Measurements from ENCODE around the gene EID1. TPM values are rescaled to one million over a fixed set of nuclear protein-coding genes. Genes with fewer than 3 reads are reported as not detected.
A peak's percentile ranks its signal among the peaks of the same experiment; 100 is the strongest.

The EID1 gene
- total RNA-seq, 2 experiments from 2014 or later, result 73.6 to 82.5 TPM

GRCh38 chr15:48855501-48856440 lies 22.2 kb upstream of the EID1 start:
- peaks cover 4% of the 10 kb centered on the region for H3K27me3 Mint-ChIP-seq
- POLR2A ChIA-PET, result no interaction called here
- H3K4me1 Mint-ChIP-seq, result no peaks in the 10 kb centered on the region
- intact Hi-C loops (cut with DNase I, micrococcal nuclease), result no loop called here
- DNase-seq, result no peak
- no peaks in the 10 kb centered on the region for H3K36me3 Mint-ChIP-seq (ENCODE audit: low read depth)
- CTCF ChIA-PET, result interaction anchor here (7.4 kb wide), 1 partner anchor 119 kb away, joined by 76 read pairs; no protein-coding TSS in a partner anchor
- ATAC-seq, result no peak
- H3K27ac Mint-ChIP-seq, result no peak overlapping the region
- no peaks in the 10 kb centered on the region for H3K9me3 Mint-ChIP-seq (ENCODE audit: low read depth)
- H3K4me3 Mint-ChIP-seq, result no peak overlapping the region

- no peak for DNase-seq
- no peak overlapping the region for H3K27ac Mint-ChIP-seq
- ATAC-seq, result no peak
- H3K9me3 Mint-ChIP-seq (ENCODE audit: low read depth), result no peaks in the 10 kb centered on the region
- POLR2A ChIA-PET, result no interaction called here
- intact Hi-C loops (cut with DNase I, micrococcal nuclease), result no loop called here
- CTCF ChIA-PET, result interaction anchor here (2.5 to 7.4 kb wide), 2 partner anchors 11 to 118 kb away, joined by 9 to 76 read pairs; no protein-coding TSS in a partner anchor
- peaks cover 4% of the 10 kb centered on the region for H3K27me3 Mint-ChIP-seq
- H3K4me3 Mint-ChIP-seq, result no peak overlapping the region
- H3K36me3 Mint-ChIP-seq (ENCODE audit: low read depth), result no peaks in the 10 kb centered on the region
- H3K4me1 Mint-ChIP-seq, result no peaks in the 10 kb centered on the region
Measured at GRCh38 chr15:48856942-48857341, 21.0 kb upstream of the EID1 start.

- peak; percentile 10 for DNase-seq
- Mint-ChIP-seq H3K4me3 (no peak overlapping the region), H3K9me3 (ENCODE audit: low read depth) (no peaks in the 10 kb centered on the region), H3K27me3 (peaks cover 4% of the 10 kb centered on the region), H3K27ac (no peak overlapping the region), H3K4me1 (peaks cover 6% of the 10 kb centered on the region), H3K36me3 (ENCODE audit: low read depth) (no peaks in the 10 kb centered on the region)
- ChIA-PET POLR2A (no interaction called here), CTCF (interaction anchor here (1.7 to 7.4 kb wide), 3 partner anchors 10 to 116 kb away, joined by 5 to 76 read pairs (median 9); no protein-coding TSS in a partner anchor)
- intact Hi-C loops (cut with DNase I, micrococcal nuclease), result no loop called here
- peak; percentile 21 for ATAC-seq
Measured at GRCh38 chr15:48858401-48858800, 19.5 kb upstream of the EID1 start.

GRCh38 chr15:48859426-48859825 lies 18.5 kb upstream of the EID1 start:
- H3K27ac Mint-ChIP-seq, result no peak overlapping the region
- peaks cover 4% of the 10 kb centered on the region for H3K27me3 Mint-ChIP-seq
- intact Hi-C loops (cut with DNase I, micrococcal nuclease), result no loop called here
- ChIA-PET POLR2A (no interaction called here), CTCF (interaction anchor here (0.6 to 7.4 kb wide), 11 partner anchors 9 to 563 kb away, joined by 3 to 76 read pairs (median 4); partner anchors contain the start of genes CEP152 and FGF7)
- H3K4me3 Mint-ChIP-seq, result no peak overlapping the region
- H3K4me1 Mint-ChIP-seq, result peaks cover 6% of the 10 kb centered on the region
- H3K36me3 Mint-ChIP-seq (ENCODE audit: low read depth), result no peaks in the 10 kb centered on the region
- no peak for ATAC-seq
- DNase-seq, result no peak
- no peaks in the 10 kb centered on the region for H3K9me3 Mint-ChIP-seq (ENCODE audit: low read depth)

- ATAC-seq (peak; percentile 59), DNase-seq (peak; percentile 58)
- H3K27ac Mint-ChIP-seq, result no peak overlapping the region
- H3K4me3 Mint-ChIP-seq, result no peak overlapping the region
- POLR2A ChIA-PET, result interaction anchor here (0.8 to 1.5 kb wide), 2 partner anchors 16 to 114 kb away, joined by 3 to 4 read pairs; partner anchors contain the start of gene EID1
- H3K27me3 Mint-ChIP-seq, result peaks cover 3% of the 10 kb centered on the region
- intact Hi-C loops (cut with DNase I, micrococcal nuclease), result loop anchor here (1.0 to 5.0 kb wide), 11 partner anchors 67 to 1283 kb away; partner anchors contain the start of genes SECISBP2L (in 2 of the 2) and FGF7 (in 1 of the 2)
- no peaks in the 10 kb centered on the region for H3K9me3 Mint-ChIP-seq (ENCODE audit: low read depth)
- CTCF ChIA-PET, result interaction anchor here (0.6 to 7.4 kb wide), 36 partner anchors 8 to 1283 kb away, joined by 3 to 76 read pairs (median 4); partner anchors contain the start of genes CEP152, FGF7 and SHC4
- peaks cover 6% of the 10 kb centered on the region for H3K4me1 Mint-ChIP-seq
- H3K36me3 Mint-ChIP-seq (ENCODE audit: low read depth), result no peaks in the 10 kb centered on the region
Measured at GRCh38 chr15:48861813-48862431, 16.0 kb upstream of the EID1 start.

GRCh38 chr15:48862705-48863104 lies 15.2 kb upstream of the EID1 start:
- intact Hi-C loops (cut with DNase I, micrococcal nuclease), result loop anchor here (1.0 to 5.0 kb wide), 9 partner anchors 66 to 1283 kb away; partner anchors contain the start of genes SECISBP2L (in 2 of the 2) and FGF7 (in 1 of the 2)
- peak; percentile 75 for ATAC-seq
- H3K9me3 Mint-ChIP-seq (ENCODE audit: low read depth), result no peaks in the 10 kb centered on the region
- no peak overlapping the region for H3K4me3 Mint-ChIP-seq
- H3K36me3 Mint-ChIP-seq (ENCODE audit: low read depth), result no peaks in the 10 kb centered on the region
- H3K4me1 Mint-ChIP-seq, result peaks cover 6% of the 10 kb centered on the region
- H3K27ac Mint-ChIP-seq, result no peak overlapping the region
- peak; percentile 35 for DNase-seq
- H3K27me3 Mint-ChIP-seq, result peaks cover 3% of the 10 kb centered on the region
- ChIA-PET CTCF (interaction anchor here (1.0 to 7.4 kb wide), 13 partner anchors 12 to 1283 kb away, joined by 3 to 76 read pairs (median 7); partner anchors contain the start of genes CEP152 and FGF7), POLR2A (no interaction called here)

- no peak for ATAC-seq
- H3K4me3 Mint-ChIP-seq, result no peak overlapping the region
- H3K4me1 Mint-ChIP-seq, result peaks cover 6% of the 10 kb centered on the region
- ChIA-PET POLR2A (no interaction called here), CTCF (interaction anchor here (1.2 to 2.2 kb wide), 3 partner anchors 11 to 1279 kb away, joined by 3 to 9 read pairs (median 4); no protein-coding TSS in a partner anchor)
- H3K27me3 Mint-ChIP-seq, result peaks cover 7% of the 10 kb centered on the region
- no peak for DNase-seq
- no peaks in the 10 kb centered on the region for H3K36me3 Mint-ChIP-seq (ENCODE audit: low read depth)
- intact Hi-C loops (cut with DNase I, micrococcal nuclease), result no loop called here
- H3K27ac Mint-ChIP-seq, result no peak overlapping the region
- H3K9me3 Mint-ChIP-seq (ENCODE audit: low read depth), result no peaks in the 10 kb centered on the region
Measured at GRCh38 chr15:48865370-48866079, 12.4 kb upstream of the EID1 start.

GRCh38 chr15:48866141-48866563 lies 11.8 kb upstream of the EID1 start:
- ChIA-PET CTCF (interaction anchor here (0.7 to 1.2 kb wide), 2 partner anchors 10 to 70 kb away, joined by 3 read pairs; no protein-coding TSS in a partner anchor), POLR2A (no interaction called here)
- intact Hi-C loops (cut with DNase I, micrococcal nuclease), result no loop called here
- no peak overlapping the region for H3K27ac Mint-ChIP-seq
- H3K27me3 Mint-ChIP-seq, result peaks cover 8% of the 10 kb centered on the region
- DNase-seq (no peak), ATAC-seq (no peak)
- H3K9me3 Mint-ChIP-seq (ENCODE audit: low read depth), result no peaks in the 10 kb centered on the region
- peaks cover 6% of the 10 kb centered on the region for H3K4me1 Mint-ChIP-seq
- H3K36me3 Mint-ChIP-seq (ENCODE audit: low read depth), result no peaks in the 10 kb centered on the region
- no peak overlapping the region for H3K4me3 Mint-ChIP-seq

- Mint-ChIP-seq H3K4me1 (no peaks in the 10 kb centered on the region), H3K9me3 (ENCODE audit: low read depth) (no peaks in the 10 kb centered on the region), H3K27me3 (peaks cover 20% of the 10 kb centered on the region), H3K36me3 (ENCODE audit: low read depth) (no peaks in the 10 kb centered on the region), H3K27ac (no peak overlapping the region), H3K4me3 (no peak overlapping the region)
- CTCF ChIA-PET, result interaction anchor here (0.7 to 3.8 kb wide), 5 partner anchors 10 to 107 kb away, joined by 3 to 14 read pairs (median 6); partner anchors contain the start of gene EID1
- POLR2A ChIA-PET, result no interaction called here
- ATAC-seq (no peak), DNase-seq (no peak)
- intact Hi-C loops (cut with DNase I, micrococcal nuclease), result no loop called here
Measured at GRCh38 chr15:48868023-48868422, 9.9 kb upstream of the EID1 start.

GRCh38 chr15:48868536-48868935 lies 9.4 kb upstream of the EID1 start:
- H3K4me3 Mint-ChIP-seq, result no peak overlapping the region
- no peak overlapping the region for H3K27ac Mint-ChIP-seq
- no peaks in the 10 kb centered on the region for H3K4me1 Mint-ChIP-seq
- no peaks in the 10 kb centered on the region for H3K36me3 Mint-ChIP-seq (ENCODE audit: low read depth)
- POLR2A ChIA-PET, result no interaction called here
- peaks cover 23% of the 10 kb centered on the region for H3K27me3 Mint-ChIP-seq
- intact Hi-C loops (cut with DNase I, micrococcal nuclease), result no loop called here
- CTCF ChIA-PET, result interaction anchor here (0.7 to 3.8 kb wide), 5 partner anchors 10 to 106 kb away, joined by 3 to 14 read pairs (median 6); partner anchors contain the start of gene EID1
- ATAC-seq (no peak), DNase-seq (no peak)
- H3K9me3 Mint-ChIP-seq (ENCODE audit: low read depth), result no peaks in the 10 kb centered on the region
